Measurements from ENCODE around the gene WDR46. TPM values are rescaled to one million over a fixed set of nuclear protein-coding genes. Genes with fewer than 3 reads are reported as not detected.

The WDR46 gene
- total and polyA plus RNA-seq, 2 of the 8 experiments (the other 6 are each of a cell fraction or from before 2014, with no cell fraction given) = 69.7 to 91.0 TPM

GRCh38 chr6:33264015-33264414 lies 25.0 kb downstream of the WDR46 start (continued):
- TF ChIP-seq CHD7 (IDR thresholded peaks at IDR 0.05; ENCODE audit: insufficient replicate concordance, low read length) (no peak), CTBP2 (IDR thresholded peaks at IDR 0.05; ENCODE audit: borderline replicate concordance, insufficient read depth, insufficient read length, low read length) (no peak), CREB1 (IDR thresholded peaks at IDR 0.05) (no peak), BCL11A (IDR thresholded peaks at IDR 0.05; ENCODE audit: low read depth in 2 of 2, low read length in 2 of 2) (no peak), SP1 (IDR thresholded peaks at IDR 0.05; ENCODE audit: low read depth, low read length) (no peak), TEAD4 (IDR thresholded peaks at IDR 0.05; ENCODE audit: low read depth, low read length) (no peak), SRF (IDR thresholded peaks at IDR 0.05; ENCODE audit: low read depth, low read length) (no peak), SIX5 (IDR thresholded peaks at IDR 0.05; ENCODE audit: low read depth, low read length) (no peak), SIRT6 (IDR thresholded peaks at IDR 0.05; ENCODE audit: low read length) (no peak), POU5F1 (IDR thresholded peaks at IDR 0.05; ENCODE audit: low read depth, low read length) (no peak), MAX (IDR thresholded peaks at IDR 0.05) (no peak), TAF7 (optimal IDR thresholded peaks at IDR 0.05; ENCODE audit: borderline replicate concordance, low read depth, low read length) (no peak), SUZ12 (IDR thresholded peaks at IDR 0.05; ENCODE audit: low read length) (no peak)
